ENCODE measurements around the gene SETD3.

DNA sequence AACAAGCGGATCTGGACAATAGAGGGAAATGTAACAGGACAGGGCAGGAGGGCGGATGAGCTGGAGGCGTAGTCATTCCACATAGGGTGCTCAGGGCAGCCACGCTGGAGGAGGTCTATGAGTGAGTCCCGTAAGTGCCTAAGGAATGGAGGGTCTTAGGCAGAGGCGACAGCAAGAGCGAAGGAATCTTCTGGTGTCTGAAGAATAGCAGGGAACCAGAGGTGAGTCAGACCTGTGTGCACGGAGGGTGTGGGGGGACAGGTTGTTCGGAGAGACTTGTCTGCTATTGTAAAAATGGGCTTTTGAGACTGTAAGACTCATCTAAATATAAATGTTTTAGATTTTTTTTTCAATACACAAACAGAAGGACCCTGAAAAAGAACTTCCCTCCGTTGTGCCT, 70.6 kb downstream of the SETD3 start:
- TF ChIP-seq, protein P1, sequence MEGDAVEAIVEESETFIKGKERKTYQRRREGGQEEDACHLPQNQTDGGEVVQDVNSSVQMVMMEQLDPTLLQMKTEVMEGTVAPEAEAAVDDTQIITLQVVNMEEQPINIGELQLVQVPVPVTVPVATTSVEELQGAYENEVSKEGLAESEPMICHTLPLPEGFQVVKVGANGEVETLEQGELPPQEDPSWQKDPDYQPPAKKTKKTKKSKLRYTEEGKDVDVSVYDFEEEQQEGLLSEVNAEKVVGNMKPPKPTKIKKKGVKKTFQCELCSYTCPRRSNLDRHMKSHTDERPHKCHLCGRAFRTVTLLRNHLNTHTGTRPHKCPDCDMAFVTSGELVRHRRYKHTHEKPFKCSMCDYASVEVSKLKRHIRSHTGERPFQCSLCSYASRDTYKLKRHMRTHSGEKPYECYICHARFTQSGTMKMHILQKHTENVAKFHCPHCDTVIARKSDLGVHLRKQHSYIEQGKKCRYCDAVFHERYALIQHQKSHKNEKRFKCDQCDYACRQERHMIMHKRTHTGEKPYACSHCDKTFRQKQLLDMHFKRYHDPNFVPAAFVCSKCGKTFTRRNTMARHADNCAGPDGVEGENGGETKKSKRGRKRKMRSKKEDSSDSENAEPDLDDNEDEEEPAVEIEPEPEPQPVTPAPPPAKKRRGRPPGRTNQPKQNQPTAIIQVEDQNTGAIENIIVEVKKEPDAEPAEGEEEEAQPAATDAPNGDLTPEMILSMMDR (conservative IDR thresholded peaks at IDR 0.05 in 1 of 2, IDR thresholded peaks at IDR 0.05 in 1 of 2; ENCODE audit: low read depth in 1 of 2, low read length in 2 of 2) = no peak
- TF ChIP-seq EZH2 (IDR thresholded peaks at IDR 0.05; ENCODE audit: low read length, missing control alignments) = no peak
